SW 1271 (cell line): ENCODE results near the gene TMEM245.

Experiments
- DNase-seq, 2 experiments: peaks; one replicate each; lab custom pipeline; 2025; lab: John Stamatoyannopoulos, UW

TMEM245 gene

DNA sequence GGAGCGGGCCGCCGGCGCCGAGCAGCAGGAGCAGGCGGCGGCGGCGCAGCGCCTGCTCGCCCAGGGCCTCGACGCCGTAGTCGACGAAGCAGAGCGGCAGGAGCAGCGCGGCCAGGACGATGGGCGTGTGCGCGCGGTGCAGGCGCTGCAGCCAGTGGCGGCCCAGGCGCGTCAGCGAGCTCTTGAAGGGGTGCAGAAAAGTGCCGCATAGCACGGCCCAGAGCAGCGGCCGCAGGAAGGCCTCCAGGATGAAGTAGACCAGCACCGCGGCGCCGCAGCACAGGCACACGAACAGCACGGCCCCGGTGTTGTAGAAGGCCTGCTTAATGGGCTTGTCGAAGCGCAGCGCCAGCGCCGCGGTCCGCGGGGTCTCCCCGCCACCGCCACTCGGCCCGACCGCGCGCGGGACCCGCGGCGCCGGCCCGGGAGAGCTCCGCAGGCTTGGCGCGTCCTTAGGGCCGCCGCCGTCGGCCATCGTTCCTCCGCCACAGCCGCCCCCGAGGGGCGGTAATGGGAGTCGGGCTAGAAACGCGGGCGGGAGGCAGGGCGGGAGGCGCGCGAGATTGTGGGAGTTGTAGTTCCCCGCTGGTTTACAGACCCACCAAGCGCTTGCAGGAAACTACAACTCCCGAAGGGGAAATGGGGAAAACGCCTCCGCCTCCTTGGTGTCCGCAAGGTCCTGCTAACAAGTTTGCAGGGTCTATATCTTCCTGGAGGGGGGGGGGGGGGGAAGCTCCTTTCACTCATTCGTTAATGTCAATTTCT lies at the start of gene TMEM245:
Gene TMEM245, minus strand, starts transcription at position 509 of the 765 bp plus-strand sequence. Its CDS starts 34 bp downstream, at position 475.
- peak; percentile 96 to 99 for DNase-seq

DNA sequence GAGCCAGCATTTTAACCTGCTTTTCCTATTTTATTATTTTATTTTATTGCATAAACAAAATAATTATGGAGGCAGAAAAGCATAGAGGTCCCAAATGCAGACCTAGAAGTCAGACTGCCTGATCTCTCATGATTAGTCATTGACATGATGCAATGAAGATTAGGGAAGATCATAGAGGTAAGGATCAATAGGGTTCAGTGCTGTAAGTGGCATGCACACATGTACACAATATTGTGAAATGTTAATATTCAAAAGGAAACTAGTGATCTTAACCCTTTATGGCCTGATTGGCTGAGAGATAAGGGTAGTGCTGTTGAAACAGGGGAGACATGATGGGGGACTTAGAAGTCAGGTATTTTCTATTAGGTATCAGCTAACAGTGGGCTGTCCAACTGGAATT lies 48.4 kb upstream of the TMEM245 start:
- no peak for DNase-seq

DNA sequence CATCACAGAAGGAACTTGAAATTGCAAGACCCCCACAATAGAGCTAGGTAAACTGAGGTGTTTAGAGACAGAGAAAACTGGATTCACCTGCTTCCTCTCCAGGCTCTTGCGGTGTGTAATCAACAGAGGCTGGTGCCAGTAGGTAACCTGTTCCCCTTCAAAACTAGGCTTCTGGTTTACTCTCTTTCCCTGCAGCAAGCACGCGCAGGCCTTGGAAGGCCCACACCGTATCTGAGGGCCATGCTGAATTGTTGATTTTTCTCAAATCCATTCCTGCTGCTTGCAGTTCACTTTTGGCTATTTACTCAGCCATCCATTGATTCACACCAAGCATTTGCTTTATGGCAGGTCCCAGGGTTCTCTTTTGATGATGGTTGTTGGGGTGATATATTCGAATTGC lies 48.0 kb upstream of the TMEM245 start:
- DNase-seq, result no peak

DNA sequence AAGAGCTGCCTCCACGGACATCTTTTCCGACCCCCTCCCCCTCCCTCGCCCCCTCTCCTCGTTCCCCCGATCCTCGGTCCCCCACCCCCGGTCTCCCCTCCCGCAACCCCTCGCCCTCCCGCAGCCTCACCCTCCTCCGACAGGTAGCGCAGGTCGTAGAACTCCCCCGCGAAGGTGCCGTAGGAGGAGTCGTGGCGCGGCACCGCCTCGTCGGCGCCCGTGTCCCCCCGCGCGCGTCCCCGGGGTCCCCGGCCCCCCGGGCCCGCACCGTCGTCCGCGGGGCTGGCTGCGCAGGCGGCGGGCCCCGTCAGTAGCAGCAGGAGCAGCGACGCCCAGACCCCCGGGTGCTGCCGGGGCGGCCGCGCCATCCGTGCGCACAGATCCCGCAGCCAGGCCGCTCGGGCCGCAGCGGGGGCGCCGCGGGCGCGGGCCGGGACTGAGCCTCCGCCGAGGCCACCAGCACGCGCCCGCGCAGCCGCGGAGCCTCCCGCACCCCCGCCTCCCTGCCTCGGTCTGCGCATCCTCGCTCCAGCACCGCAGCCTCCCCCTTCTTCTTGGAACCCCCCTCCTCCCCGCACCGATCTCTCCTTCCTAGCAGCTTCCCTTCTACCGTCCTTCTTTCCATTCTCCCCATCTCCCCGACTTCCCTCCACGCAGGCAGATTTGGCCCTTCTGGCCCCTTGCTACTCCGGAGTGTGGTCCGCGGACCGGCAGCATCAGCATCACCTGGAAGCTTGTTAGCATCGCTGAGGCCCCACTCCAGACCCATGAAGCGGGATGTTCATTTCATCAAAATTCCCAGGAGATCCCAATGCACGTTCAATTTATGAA lies 47.2 kb upstream of the TMEM245 start, which contains the start of gene FRRS1L:
Gene FRRS1L, minus strand, starts transcription at position 479 of the 831 bp plus-strand sequence. Its CDS starts 111 bp downstream, at position 368.
- DNase-seq, result no peak

DNA sequence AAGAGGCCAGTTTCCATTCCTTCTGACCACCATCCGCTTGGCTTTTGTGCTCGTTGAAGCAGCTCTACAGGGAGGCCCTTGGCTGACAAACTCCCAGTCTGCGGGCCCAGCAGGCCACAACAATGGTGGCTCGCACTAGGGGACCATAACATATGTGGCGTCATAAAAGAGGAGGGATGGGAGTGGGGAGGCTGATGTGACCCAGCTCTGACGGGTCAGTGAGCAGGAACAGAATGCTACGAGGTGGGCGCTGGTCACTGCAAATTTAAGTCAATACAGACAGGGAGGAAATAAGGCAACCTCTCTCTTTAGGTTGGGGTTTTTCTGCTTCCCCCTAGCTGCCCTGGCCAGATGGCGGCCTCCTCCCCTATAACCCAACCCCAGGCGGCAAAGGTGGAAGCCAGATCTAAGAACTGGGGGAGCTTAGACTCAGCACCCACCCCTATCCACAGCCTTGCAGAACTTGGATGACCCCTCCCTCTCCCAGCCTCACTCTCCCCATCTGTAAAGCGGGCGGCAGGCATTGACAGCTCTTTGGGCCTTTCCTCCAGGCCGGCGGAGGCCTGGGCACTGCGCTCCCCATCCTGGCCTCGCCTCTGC lies 46.5 kb upstream of the TMEM245 start:
- DNase-seq, result no peak

DNA sequence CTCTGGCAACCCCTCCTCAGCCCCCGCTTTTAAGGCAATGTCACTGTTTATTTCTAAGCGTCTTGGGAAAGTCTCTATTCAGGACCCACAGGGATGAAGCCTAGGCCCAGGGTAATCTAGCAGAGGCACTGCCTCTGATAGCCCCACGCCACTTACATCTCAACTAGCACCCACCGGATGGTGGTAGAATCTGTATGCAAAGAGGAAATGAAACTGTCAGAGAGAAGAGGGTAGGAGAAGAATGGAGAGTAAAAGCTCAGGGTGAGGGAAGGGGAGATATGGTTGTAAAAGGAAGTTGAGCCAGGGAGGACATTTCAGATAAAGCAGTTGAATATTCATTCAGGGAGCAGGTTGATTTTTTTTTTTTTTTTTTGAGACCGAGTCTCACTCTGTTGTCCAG lies 44.3 kb upstream of the TMEM245 start:
- no peak for DNase-seq

DNA sequence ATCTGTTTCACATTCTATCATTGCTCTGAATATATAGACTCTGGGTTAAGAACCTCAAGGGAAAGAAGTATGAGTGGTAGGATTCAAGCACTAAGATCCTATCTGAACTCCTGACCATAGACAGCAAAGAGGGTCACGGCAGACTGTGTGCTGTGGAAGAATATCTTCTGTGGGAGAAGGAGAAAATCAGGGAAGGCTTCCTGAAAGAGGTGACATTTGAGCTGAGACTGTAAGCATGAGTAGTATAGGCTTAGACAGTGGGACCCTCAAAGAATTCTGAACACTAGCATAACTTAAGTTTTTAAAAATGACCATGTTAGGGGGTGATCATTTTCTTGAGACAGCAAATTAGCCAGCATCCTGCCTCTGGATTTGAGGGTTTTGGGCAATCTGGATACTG lies 43.4 kb upstream of the TMEM245 start:
- no peak for DNase-seq

DNA sequence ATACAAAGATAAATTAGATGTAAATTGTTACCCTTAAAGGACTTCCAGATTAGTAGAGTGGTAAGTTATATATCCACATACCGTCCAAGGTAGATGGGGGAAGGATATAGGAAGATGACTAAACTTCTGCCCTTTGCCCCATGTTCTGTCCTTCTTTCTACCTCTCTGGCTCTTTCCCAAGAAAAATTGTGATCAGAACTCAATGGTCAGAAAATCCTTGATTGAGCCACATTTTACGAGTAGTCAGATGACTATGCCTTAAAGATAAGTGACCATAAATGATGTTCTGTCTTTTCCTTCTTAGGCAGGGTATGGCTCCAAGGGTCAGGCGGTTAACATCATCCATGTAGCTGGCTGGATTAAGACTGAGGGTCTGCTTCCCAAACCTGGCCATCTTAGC lies 42.9 kb upstream of the TMEM245 start:
- no peak for DNase-seq

DNA sequence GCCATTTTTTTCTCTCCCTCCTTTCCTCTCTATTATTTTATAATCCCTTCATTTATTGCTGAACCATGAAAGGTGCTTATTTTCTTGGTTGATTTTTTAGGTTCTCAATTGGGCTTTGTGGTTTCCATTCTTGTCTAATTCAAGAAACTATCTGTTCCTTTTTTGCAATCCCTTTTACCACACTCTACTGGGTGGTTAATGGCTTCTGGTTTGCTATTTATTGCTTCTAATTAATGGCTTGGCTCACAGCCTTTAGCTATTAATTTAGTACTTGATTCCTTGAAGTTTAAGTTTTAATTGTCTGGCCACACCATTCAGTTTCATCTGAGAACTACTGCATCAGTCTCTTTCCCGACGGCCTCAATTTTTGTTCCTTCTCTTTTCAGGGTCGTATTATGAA lies 41.7 kb upstream of the TMEM245 start:
- no peak for DNase-seq

DNA sequence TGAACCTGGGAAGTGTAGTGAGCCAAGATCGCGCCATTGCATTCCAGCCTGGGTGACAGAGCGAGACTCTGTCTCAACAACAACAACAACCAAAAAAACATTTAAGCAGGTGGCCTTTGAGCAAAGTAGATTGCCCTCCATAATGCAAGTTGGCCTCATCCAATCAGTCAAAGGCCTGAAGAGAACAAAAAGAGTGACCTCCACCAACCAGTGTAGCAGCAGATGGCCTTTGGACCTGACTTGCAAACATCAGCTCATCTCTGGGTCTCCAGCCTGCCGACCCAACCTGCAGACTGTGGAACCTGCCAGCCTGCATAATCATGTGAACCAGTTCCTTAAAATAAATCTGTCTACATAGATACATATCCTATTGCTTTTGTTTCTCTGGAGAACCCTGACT lies 39.8 kb upstream of the TMEM245 start:
- DNase-seq, result no peak

DNA sequence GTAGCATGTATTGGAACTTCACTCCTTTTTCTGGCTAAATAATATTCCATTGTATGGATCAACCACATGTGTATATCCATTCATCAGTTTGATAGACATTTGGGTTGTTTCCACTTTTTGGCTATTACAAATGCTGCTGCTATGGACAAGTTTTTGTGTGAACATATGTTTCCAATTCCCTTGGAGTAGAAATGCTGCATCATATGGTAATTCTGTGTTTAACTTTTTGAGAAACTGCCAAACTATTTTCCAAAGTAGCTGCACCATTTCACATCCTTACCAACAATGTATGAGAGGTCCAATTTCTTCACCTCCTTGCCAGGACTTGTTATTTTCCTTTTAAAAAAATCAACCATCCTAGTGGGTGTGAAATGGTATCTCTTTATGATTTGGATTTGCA lies 38.9 kb upstream of the TMEM245 start:
- no peak for DNase-seq

DNA sequence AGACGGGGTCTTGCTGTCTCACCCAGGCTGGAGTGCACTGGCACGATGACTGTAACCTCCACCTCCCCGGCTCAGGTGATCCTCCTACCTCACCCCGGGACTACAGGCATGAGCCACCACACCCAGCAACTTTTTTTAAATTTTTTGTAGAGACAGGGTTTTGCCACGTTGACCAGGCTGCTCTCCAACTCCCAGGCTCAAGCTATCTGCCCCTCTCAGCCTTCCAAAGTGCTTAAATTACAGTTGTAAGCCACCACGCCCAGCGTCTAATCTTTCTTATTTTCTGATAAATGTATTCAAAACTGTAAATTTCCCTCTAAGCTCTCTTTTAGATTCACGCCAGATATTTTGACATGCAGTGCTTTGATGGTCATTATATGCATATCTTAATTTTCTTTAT lies 37.0 kb upstream of the TMEM245 start:
- DNase-seq, result no peak

DNA sequence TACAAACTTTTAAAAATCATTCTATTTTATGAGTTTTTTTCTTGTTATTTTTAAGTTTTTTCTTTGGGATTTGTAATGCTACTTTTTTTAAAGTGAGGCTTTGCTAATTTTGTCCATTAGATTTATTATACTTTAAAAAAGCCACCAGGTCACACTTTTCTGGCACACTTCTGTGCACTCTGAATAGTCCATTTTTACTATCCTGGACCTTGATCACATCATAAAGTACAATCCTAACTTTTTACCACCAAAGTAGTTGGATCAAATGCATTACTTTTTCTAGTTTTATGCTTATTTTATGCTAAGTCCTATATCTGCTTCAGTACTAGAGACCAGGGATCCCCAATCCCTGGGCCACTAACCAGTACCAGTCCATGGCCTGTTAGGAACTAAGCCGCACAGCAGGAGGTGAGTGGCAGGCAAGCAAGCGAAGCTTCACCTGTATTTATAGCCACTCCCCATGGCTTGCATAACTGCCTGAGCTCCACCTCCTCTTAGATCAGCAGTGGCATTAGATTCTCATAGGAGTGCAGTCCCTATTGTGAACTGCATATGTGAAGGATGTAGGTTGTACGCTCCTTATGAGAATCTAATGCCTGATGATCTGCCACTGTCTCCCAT lies 31.3 kb upstream of the TMEM245 start:
- DNase-seq, result no peak

DNA sequence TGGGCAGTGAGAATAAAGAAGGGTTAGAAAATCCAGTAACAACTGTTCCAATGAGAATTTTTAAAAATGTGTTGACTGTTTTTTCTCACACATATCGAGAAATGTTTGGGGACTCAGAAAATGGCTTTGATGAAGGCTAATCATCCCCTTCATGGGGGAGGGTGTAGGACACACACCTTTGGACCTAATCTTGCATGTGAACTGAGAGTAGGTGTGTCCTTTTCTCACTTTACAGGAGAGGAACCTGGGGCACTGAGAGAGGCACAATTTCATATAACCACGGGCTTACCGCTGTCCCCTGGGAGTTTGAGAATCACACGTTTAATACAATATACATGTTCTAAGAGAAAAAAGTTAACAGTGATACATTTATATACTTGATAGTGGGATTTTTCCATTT lies 30.0 kb upstream of the TMEM245 start:
- DNase-seq, result no peak

DNA sequence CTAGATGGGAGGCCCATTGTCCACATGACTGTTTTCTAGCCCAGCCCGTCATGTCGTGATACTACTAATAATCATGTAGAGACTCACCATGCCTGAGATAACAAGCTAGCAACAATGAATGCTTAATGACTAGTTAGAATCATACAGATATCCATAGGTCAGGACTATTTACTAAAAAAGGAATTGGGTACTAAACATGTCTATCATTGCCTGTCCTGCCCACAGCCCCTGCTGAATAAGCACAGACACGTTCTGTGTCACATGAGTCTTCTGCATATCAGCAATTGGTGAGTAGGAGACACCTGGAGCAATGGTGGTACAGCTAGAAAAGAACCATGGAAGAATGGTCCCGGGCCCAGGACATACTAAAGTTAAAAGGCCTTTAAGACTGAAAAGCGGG lies 29.3 kb upstream of the TMEM245 start:
- DNase-seq, result no peak

DNA sequence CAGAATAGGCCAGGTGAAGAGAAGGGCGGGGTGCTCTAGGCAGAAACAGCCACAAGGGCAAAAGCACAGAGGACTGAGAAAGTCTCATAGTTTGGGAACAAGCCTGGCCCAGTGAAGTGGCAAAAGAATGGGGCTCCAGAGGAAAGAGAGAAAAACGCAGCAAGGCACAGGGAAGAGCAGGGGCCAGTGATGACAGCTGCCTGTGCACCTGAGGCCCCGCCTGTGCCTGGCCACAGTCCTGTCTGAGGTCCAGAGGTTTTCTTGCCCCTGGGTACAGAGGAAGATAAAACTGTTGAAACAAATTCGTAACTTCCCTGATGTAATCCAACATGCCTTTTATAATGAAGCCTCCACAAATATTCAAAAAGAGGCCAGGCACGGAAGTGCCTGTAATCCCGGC lies 25.3 kb upstream of the TMEM245 start:
- no peak for DNase-seq

DNA sequence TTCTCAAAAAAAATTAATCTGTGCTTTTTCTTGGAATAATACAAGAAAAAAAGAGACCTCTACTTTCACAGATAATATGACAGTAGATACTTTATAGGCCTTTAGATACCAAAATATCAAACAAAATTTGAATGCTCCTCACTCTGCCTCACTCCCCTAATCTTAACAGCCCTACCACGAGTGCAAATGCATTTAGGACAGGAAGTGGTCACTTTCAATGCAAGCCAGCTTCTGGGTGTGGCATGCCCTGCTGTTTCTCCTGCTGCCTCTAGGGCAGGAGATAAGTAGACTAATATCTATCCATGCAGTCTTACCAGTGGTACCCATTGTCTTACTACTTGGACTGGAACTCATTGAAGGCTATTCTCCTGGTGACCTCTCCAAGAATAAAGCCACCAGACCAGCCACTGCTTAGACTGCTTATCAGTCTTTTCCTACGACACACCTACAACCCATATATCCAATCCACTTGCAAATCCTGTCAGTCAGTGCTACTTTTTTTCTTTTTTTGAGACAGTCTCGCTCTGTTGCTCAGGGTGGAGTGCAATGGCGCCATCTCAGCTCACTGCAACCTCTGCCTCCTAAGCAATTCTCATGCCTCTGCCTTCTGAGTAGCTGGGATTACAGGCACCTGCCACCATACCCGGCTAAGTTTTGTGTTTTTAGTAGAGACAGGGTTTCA lies 24.3 kb upstream of the TMEM245 start:
- peak; percentile 10 to 56 for DNase-seq

DNA sequence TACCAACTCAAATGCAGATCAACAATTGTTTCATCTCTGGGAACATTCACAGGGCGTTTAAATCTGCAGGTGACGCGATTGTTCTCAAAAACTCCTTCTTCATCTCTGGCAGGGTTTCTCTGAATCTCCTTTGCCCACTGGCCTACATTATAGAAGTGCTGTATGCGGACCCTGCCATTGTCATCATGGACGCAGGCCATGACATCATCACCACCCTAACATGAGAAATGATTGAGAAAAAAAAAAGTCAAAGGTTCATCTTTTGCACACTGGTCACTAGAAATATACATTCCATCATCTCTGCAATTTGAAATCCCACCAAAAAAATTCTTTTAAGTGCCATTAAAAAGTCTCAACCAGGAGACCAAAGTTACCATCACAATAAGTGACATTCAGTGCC lies 21.6 kb upstream of the TMEM245 start:
- no peak for DNase-seq

DNA sequence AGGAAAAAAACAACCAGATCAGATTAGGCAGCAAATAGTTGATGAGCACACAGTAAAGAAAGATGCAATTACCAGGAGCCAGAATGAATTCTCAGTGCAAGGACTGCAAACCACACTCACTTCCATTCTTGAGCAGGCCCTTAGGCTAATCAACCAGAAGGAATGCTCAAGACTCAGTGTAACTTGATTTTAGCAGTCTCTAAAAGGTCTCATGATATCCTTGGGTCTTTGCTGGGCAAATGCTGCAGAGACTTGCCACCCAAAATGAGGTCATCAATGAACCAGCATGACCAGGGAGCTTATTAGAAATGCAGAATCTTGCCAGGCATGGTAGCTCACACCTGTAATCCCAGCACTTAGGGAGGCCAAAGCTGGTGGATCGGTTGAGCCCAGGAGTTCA lies 20.1 kb upstream of the TMEM245 start:
- DNase-seq, result no peak

DNA sequence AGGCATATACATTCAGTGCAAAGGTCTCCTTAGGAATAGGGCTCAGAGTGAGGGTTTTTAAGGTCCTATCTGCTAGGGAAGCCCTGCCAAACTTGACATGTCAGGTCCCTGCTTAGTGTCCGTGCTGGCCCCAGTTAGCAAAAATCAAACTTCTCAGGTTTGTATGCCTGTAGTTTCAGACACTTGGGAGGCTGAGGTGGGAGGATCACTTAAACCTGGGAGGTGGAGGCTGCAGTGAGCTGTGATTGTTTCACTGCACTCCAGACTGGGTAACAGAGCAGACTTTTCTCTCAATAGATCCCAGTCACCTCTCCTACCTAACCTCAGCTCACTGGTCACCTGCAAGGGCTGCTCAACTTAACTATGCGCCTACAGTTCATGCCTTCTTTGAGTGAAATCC lies 18.7 kb upstream of the TMEM245 start:
- DNase-seq, result no peak

DNA sequence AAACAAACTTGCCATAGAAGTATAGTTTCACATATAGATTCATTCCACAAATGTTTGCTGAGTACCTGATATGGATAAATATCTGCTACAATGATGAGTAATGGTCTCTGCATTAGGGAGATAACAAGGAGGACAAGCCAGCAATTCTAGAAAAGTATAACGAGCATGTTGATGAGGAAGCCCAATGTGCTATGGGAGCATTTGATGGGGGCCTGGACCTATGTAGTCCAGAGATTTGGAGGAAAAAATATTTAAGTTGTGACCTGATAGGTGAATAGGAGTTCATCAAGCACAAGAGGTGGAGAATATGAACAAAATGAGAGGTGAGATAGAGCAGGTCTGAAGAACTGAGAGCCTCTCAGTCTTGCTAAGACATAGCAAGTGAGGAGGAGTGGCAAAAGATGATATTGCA lies 14.4 kb upstream of the TMEM245 start:
- DNase-seq, result no peak

DNA sequence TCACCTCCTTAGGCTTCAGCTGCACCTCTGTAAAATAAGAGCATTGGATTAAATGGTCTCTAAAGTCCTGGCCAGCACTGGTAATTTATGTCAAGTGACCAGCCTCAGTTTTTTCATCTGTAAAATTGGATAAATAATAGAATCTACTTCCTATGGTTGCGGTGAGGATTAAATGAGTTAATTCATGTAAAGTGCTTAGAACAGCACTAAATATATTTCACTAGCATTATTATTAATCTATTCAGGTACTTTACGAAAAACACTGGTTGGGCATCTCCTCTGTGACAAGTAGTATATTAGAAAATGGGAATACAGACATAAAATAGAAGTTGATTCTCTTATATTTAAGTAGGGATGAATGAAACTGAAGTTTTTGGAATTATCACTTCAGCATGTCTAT lies 13.8 kb upstream of the TMEM245 start:
- DNase-seq, result no peak
